ENCODE results near the gene DNMT3B. TPM values are rescaled to one million over a fixed set of nuclear protein-coding genes. Genes with fewer than 3 reads are reported as not detected.
A peak's percentile ranks its signal among the peaks of the same experiment; 100 is the strongest.

DNMT3B gene
- total RNA-seq, 1 donor from 2014 or later = 4.7 TPM

- H3K36me3 Mint-ChIP-seq (ENCODE audit: low read depth) = peaks cover 4% of the 10 kb centered on the region
- H3K9me3 Mint-ChIP-seq (ENCODE audit: low read depth) = no peaks in the 10 kb centered on the region
- H3K4me1 Mint-ChIP-seq (ENCODE audit: low read depth) = peaks cover 3% of the 10 kb centered on the region
- TF ChIP-seq CTCF (IDR thresholded peaks at IDR 0.05) = no peak
- no peaks in the 10 kb centered on the region for H3K27me3 Mint-ChIP-seq (ENCODE audit: low read depth)
- DNase-seq (ENCODE audit: low spot score) = no peak
- H3K4me3 Mint-ChIP-seq (ENCODE audit: unreplicated experiment) = no peak overlapping the region
- H3K27ac Mint-ChIP-seq (ENCODE audit: unreplicated experiment) = peak overlapping the region; percentile 17
These were observed 22.3 kb downstream of the DNMT3B start for GRCh38 chr20:32784369-32785080.

- Mint-ChIP-seq H3K9me3 (ENCODE audit: low read depth) (no peaks in the 10 kb centered on the region), H3K27ac (ENCODE audit: unreplicated experiment) (no peak overlapping the region), H3K4me3 (ENCODE audit: unreplicated experiment) (no peak overlapping the region), H3K27me3 (ENCODE audit: low read depth) (no peaks in the 10 kb centered on the region), H3K4me1 (ENCODE audit: low read depth) (peaks cover 3% of the 10 kb centered on the region), H3K36me3 (ENCODE audit: low read depth) (peaks cover 1% of the 10 kb centered on the region)
- DNase-seq (ENCODE audit: low spot score) = no peak
- TF ChIP-seq CTCF (IDR thresholded peaks at IDR 0.05) = no peak
These were observed 24.0 kb downstream of the DNMT3B start for GRCh38 chr20:32786059-32786760.

- Mint-ChIP-seq H3K9me3 (ENCODE audit: low read depth) (no peaks in the 10 kb centered on the region), H3K27ac (ENCODE audit: unreplicated experiment) (no peak overlapping the region), H3K27me3 (ENCODE audit: low read depth) (no peaks in the 10 kb centered on the region), H3K4me3 (ENCODE audit: unreplicated experiment) (no peak overlapping the region), H3K4me1 (ENCODE audit: low read depth) (peaks cover 6% of the 10 kb centered on the region), H3K36me3 (ENCODE audit: low read depth) (peaks cover 1% of the 10 kb centered on the region)
- TF ChIP-seq CTCF (IDR thresholded peaks at IDR 0.05) = no peak
- no peak for DNase-seq (ENCODE audit: low spot score)
These were observed 25.0 kb downstream of the DNMT3B start for GRCh38 chr20:32787168-32787567.

GRCh38 chr20:32789896-32790750 lies 27.9 kb downstream of the DNMT3B start:
- peak; percentile 94 for TF ChIP-seq CTCF (IDR thresholded peaks at IDR 0.05)
- Mint-ChIP-seq H3K4me1 (ENCODE audit: low read depth) (peaks cover 8% of the 10 kb centered on the region), H3K9me3 (ENCODE audit: low read depth) (no peaks in the 10 kb centered on the region), H3K27me3 (ENCODE audit: low read depth) (no peaks in the 10 kb centered on the region), H3K27ac (ENCODE audit: unreplicated experiment) (no peak overlapping the region), H3K36me3 (ENCODE audit: low read depth) (peaks cover 1% of the 10 kb centered on the region), H3K4me3 (ENCODE audit: unreplicated experiment) (no peak overlapping the region)
- no peak for DNase-seq (ENCODE audit: low spot score)

GRCh38 chr20:32790751-32791057 lies 28.5 kb downstream of the DNMT3B start:
- Mint-ChIP-seq H3K27me3 (ENCODE audit: low read depth) (no peaks in the 10 kb centered on the region), H3K36me3 (ENCODE audit: low read depth) (peaks cover 1% of the 10 kb centered on the region), H3K9me3 (ENCODE audit: low read depth) (no peaks in the 10 kb centered on the region), H3K4me1 (ENCODE audit: low read depth) (peaks cover 8% of the 10 kb centered on the region), H3K4me3 (ENCODE audit: unreplicated experiment) (no peak overlapping the region), H3K27ac (ENCODE audit: unreplicated experiment) (no peak overlapping the region)
- no peak for TF ChIP-seq CTCF (IDR thresholded peaks at IDR 0.05)
- no peak for DNase-seq (ENCODE audit: low spot score)

Measured in chondrocyte (in vitro differentiated cells).